Activated naive CD4-positive, alpha-beta T cell treated with anti-CD3 and anti-CD28 coated beads for 36 hours (primary cell): ENCODE measurements around the gene DDX43. TPM values are rescaled to one million over a fixed set of nuclear protein-coding genes. Genes with fewer than 3 reads are reported as not detected.
"Not testable (repeated sequence)": the region's sequence is repeated elsewhere in the genome, so short reads cannot be mapped to it uniquely, and the experiment has no call there.

Experiments
- CTCF ChIA-PET: fragments of 350-600 bp; sonication (Branson Sonifier 250); formaldehyde crosslinking; loops from one replicate; lab custom pipeline; 2021; ENCODE audit warnings: antibody characterized with exemption; lab: Charles Lee
- DNase-seq: peaks from one replicate; pipeline ENCODE4 v3.0.0-alpha.2; 2020
- H3K27ac Mint-ChIP-seq: one replicate; pipeline ENCODE4 v1.8.0; 2021; ENCODE audit warnings: mild to moderate bottlenecking, mixed read lengths
- H3K27me3 Mint-ChIP-seq: one replicate; pipeline ENCODE4 v1.8.0; 2021; ENCODE audit warnings: low read depth, mixed read lengths
- H3K36me3 Mint-ChIP-seq: one replicate; pipeline ENCODE4 v1.8.0; 2021; ENCODE audit warnings: low read depth, mixed read lengths
- H3K4me1 Mint-ChIP-seq: one replicate; pipeline ENCODE4 v1.8.0; 2021; ENCODE audit warnings: low read depth, mixed read lengths
- H3K4me3 Mint-ChIP-seq: one replicate; pipeline ENCODE4 v1.8.0; 2021; ENCODE audit warnings: mild to moderate bottlenecking, moderate library complexity, mixed read lengths
- H3K9me3 Mint-ChIP-seq: one replicate; pipeline ENCODE4 v1.8.0; 2021; ENCODE audit warnings: mixed read lengths
- intact Hi-C: fragments of 100-400 bp; cut with micrococcal nuclease; formaldehyde crosslinking; loops from one replicate; pipeline ENCODE4 v1.15.1; 2023
- total RNA-seq, 2 experiments: library from RNA; stranded (reverse); gene quantifications; one replicate each; pipeline ENCODE4 v1.2.3, GENCODE V29; 2021

Gene DDX43
- total RNA-seq, 2 experiments from 2014 or later: not detected

GRCh38 chr6:73392188-73392587 is 2.4 kb upstream of the DDX43 start:
- H3K9me3 Mint-ChIP-seq, H3K36me3 Mint-ChIP-seq, DNase-seq, H3K4me1 Mint-ChIP-seq, intact Hi-C loops, H3K27ac Mint-ChIP-seq, H3K4me3 Mint-ChIP-seq, H3K27me3 Mint-ChIP-seq: not testable (repeated sequence)
- CTCF ChIA-PET: interaction anchor here (0.7 kb wide), 1 partner anchor 8 kb away, joined by 3 read pairs; no protein-coding TSS in a partner anchor

GRCh38 chr6:73393278-73393677 is 1.4 kb upstream of the DDX43 start:
- CTCF ChIA-PET: interaction anchor here (0.7 kb wide), 1 partner anchor 38 kb away, joined by 4 read pairs; no protein-coding TSS in a partner anchor

GRCh38 chr6:73395875-73396274 is 1.2 kb downstream of the DDX43 start:
- DNase-seq: no peak
- H3K36me3 Mint-ChIP-seq: no peaks in the 10 kb centered on the region
- intact Hi-C loops: no loop called here
- no peak overlapping the region for H3K4me3 Mint-ChIP-seq
- H3K27ac Mint-ChIP-seq: no peak overlapping the region
- no peaks in the 10 kb centered on the region for H3K9me3 Mint-ChIP-seq
- H3K4me1 Mint-ChIP-seq: no peaks in the 10 kb centered on the region
- no peaks in the 10 kb centered on the region for H3K27me3 Mint-ChIP-seq
- CTCF ChIA-PET: no interaction called here

More at GRCh38 chr6:73393278-73393677, 1.4 kb upstream of the DDX43 start:
- Mint-ChIP-seq H3K4me1 (peaks cover 4% of the 10 kb centered on the region), H3K4me3 (no peak overlapping the region), H3K9me3 (no peaks in the 10 kb centered on the region), H3K36me3 (no peaks in the 10 kb centered on the region), H3K27ac (no peak overlapping the region), H3K27me3 (peaks cover 3% of the 10 kb centered on the region)
- intact Hi-C loops: no loop called here
- DNase-seq: no peak

GRCh38 chr6:73400656-73401055 is 6.0 kb downstream of the DDX43 start:
- Mint-ChIP-seq H3K36me3 (no peaks in the 10 kb centered on the region), H3K27ac (no peak overlapping the region), H3K4me3 (no peak overlapping the region), H3K27me3 (no peaks in the 10 kb centered on the region), H3K9me3 (no peaks in the 10 kb centered on the region), H3K4me1 (no peaks in the 10 kb centered on the region)
- CTCF ChIA-PET: interaction anchor here (0.6 kb wide), 1 partner anchor 8 kb away, joined by 3 read pairs; no protein-coding TSS in a partner anchor
- intact Hi-C loops: no loop called here
- DNase-seq: no peak

GRCh38 chr6:73409395-73409794 is 14.8 kb downstream of the DDX43 start:
- Mint-ChIP-seq H3K4me1 (no peaks in the 10 kb centered on the region), H3K36me3 (no peaks in the 10 kb centered on the region), H3K27me3 (no peaks in the 10 kb centered on the region), H3K9me3 (no peaks in the 10 kb centered on the region), H3K27ac (no peak overlapping the region), H3K4me3 (no peak overlapping the region)
- intact Hi-C loops: no loop called here
- CTCF ChIA-PET: interaction anchor here (0.6 kb wide), 1 partner anchor 202 kb away, joined by 3 read pairs; no protein-coding TSS in a partner anchor
- DNase-seq: no peak

- Mint-ChIP-seq H3K36me3 (peaks cover 3% of the 10 kb centered on the region), H3K4me1 (no peaks in the 10 kb centered on the region), H3K27me3 (no peaks in the 10 kb centered on the region), H3K4me3 (no peak overlapping the region), H3K9me3 (no peaks in the 10 kb centered on the region), H3K27ac (no peak overlapping the region)
- CTCF ChIA-PET: no interaction called here
- DNase-seq: no peak
- intact Hi-C loops: no loop called here
Measured at GRCh38 chr6:73413102-73413501, 18.5 kb downstream of the DDX43 start.

- DNase-seq: no peak
- Mint-ChIP-seq H3K4me3 (no peak overlapping the region), H3K27me3 (no peaks in the 10 kb centered on the region), H3K36me3 (peaks cover 24% of the 10 kb centered on the region), H3K4me1 (peaks cover 5% of the 10 kb centered on the region), H3K27ac (no peak overlapping the region), H3K9me3 (no peaks in the 10 kb centered on the region)
- intact Hi-C loops: no loop called here
- CTCF ChIA-PET: interaction anchor here (0.7 to 1.3 kb wide), 2 partner anchors 50 to 193 kb away, joined by 3 to 4 read pairs; no protein-coding TSS in a partner anchor
Measured at GRCh38 chr6:73418081-73418741, 23.6 kb downstream of the DDX43 start.

- H3K27me3 Mint-ChIP-seq: no peaks in the 10 kb centered on the region
- no peak overlapping the region for H3K27ac Mint-ChIP-seq
- intact Hi-C loops: no loop called here
- no peak overlapping the region for H3K4me3 Mint-ChIP-seq
- no peak for DNase-seq
- CTCF ChIA-PET: no interaction called here
- no peaks in the 10 kb centered on the region for H3K9me3 Mint-ChIP-seq
- H3K36me3 Mint-ChIP-seq: peaks cover 42% of the 10 kb centered on the region
- peaks cover 6% of the 10 kb centered on the region for H3K4me1 Mint-ChIP-seq
Measured at GRCh38 chr6:73421534-73421933, 26.9 kb downstream of the DDX43 start.

GRCh38 chr6:73435236-73435635 is 40.6 kb downstream of the DDX43 start:
- DNase-seq: no peak
- Mint-ChIP-seq H3K27ac (no peak overlapping the region), H3K9me3 (no peaks in the 10 kb centered on the region), H3K4me1 (no peaks in the 10 kb centered on the region), H3K27me3 (no peaks in the 10 kb centered on the region), H3K4me3 (no peak overlapping the region), H3K36me3 (peaks cover 35% of the 10 kb centered on the region)
- CTCF ChIA-PET: no interaction called here
- intact Hi-C loops: no loop called here

- Mint-ChIP-seq H3K36me3 (peaks cover 44% of the 10 kb centered on the region), H3K27me3 (no peaks in the 10 kb centered on the region), H3K27ac (no peak overlapping the region), H3K9me3 (no peaks in the 10 kb centered on the region), H3K4me1 (peaks cover 26% of the 10 kb centered on the region), H3K4me3 (no peak overlapping the region)
- CTCF ChIA-PET: interaction anchor here (1.1 kb wide), 1 partner anchor 166 kb away, joined by 3 read pairs; no protein-coding TSS in a partner anchor
- intact Hi-C loops: no loop called here
- no peak for DNase-seq
Measured at GRCh38 chr6:73443555-73443954, 48.9 kb downstream of the DDX43 start.

GRCh38 chr6:73451223-73452106 is 56.8 kb downstream of the DDX43 start:
- peaks cover 34% of the 10 kb centered on the region for H3K36me3 Mint-ChIP-seq
- peak overlapping the region; percentile 86 for H3K27ac Mint-ChIP-seq
- CTCF ChIA-PET: interaction anchor here (1.2 to 1.6 kb wide), 2 partner anchors 10 to 71 kb away, joined by 4 to 6 read pairs; partner anchors contain the start of gene MTO1
- intact Hi-C loops: loop anchor here (1.0 to 5.0 kb wide), 8 partner anchors 10 to 281 kb away; partner anchors contain the start of genes EEF1A1, KHDC1, MTO1 and SLC17A5
- H3K4me1 Mint-ChIP-seq: peaks cover 35% of the 10 kb centered on the region
- peak; percentile 60 for DNase-seq
- H3K27me3 Mint-ChIP-seq: no peaks in the 10 kb centered on the region
- H3K9me3 Mint-ChIP-seq: no peaks in the 10 kb centered on the region
- H3K4me3 Mint-ChIP-seq: peak overlapping the region; percentile 90

GRCh38 chr6:73452107-73452461 is 57.5 kb downstream of the DDX43 start, which contains the start of gene CGAS:
TSS of gene CGAS (minus strand) at chr6:73452297. CDS start at chr6:73452181, 116 bp downstream.
- no peaks in the 10 kb centered on the region for H3K27me3 Mint-ChIP-seq
- H3K36me3 Mint-ChIP-seq: peaks cover 32% of the 10 kb centered on the region
- CTCF ChIA-PET: interaction anchor here (1.6 kb wide), 1 partner anchor 9 kb away, joined by 6 read pairs; the partner anchor contains the start of gene MTO1
- intact Hi-C loops: loop anchor here (1.0 to 5.0 kb wide), 5 partner anchors 9 to 243 kb away; partner anchors contain the start of genes EEF1A1 and MTO1
- H3K9me3 Mint-ChIP-seq: no peaks in the 10 kb centered on the region
- peak within 1 kb of the TSS; percentile 90 for H3K4me3 Mint-ChIP-seq
- DNase-seq: peak; percentile 88
- peak within 1 kb of the TSS; percentile 86 for H3K27ac Mint-ChIP-seq
- H3K4me1 Mint-ChIP-seq: peaks cover 37% of the 10 kb centered on the region
